Jurkat, Clone E6-1 (cell line): ENCODE measurements around the gene MFSD6.
A peak's percentile ranks its signal among the peaks of the same experiment; 100 is the strongest.
"Not testable (repeated sequence)": the region's sequence is repeated elsewhere in the genome, so short reads cannot be mapped to it uniquely, and the experiment has no call there.

Experiments used
- DNase-seq: peaks from one replicate; pipeline ENCODE4 v3.0.0-alpha.2; 2011; ENCODE audit warnings: low read depth, low spot score
- H3K4me3 ChIP-seq: 2 replicates; pipeline ENCODE4 v1.5.1; 2011; ENCODE audit warnings: mild to moderate bottlenecking, low read length, control low read depth, moderate library complexity

Gene MFSD6

DNA sequence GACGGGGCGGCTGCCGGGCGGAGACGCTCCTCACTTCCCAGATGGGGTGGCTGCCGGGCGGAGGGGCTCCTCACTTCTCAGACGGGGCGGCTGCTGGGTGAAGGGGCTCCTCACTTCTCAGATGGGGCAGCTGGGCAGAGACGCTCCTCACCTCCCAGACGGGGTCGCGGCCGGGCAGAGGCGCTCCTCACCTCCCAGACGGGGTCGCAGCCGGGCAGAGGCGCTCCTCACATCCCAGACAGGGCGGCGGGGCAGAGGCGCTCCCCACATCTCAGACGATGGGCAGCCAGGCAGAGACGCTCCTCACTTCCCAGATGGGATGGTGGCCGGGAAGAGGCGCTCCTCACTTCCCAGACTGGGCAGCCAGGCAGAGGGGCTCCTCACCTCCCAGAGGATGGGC lies 22.7 kb downstream of the MFSD6 start:
- DNase-seq, H3K4me3 ChIP-seq: not testable (repeated sequence)

DNA sequence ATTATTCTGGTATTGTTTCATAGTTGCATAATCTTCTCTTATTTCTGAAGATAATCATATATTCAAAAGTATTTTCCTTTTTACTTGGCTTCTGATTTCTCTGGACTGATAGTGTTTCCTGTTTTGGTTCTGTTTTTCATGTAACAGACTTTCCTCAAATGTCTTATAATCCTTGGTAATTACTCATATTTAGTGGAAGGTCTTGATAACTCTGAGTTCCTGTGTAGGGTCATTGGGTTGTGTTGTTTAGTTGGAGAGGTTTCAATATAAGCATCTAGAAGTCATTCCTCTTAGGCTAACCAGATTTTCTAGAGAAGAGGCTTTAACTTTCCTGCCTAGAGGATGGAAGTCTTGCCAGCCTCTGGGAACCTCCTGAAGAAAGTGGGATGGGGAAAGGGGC lies 23.8 kb downstream of the MFSD6 start:
- no peak for DNase-seq
- H3K4me3 ChIP-seq: no peak overlapping the region

DNA sequence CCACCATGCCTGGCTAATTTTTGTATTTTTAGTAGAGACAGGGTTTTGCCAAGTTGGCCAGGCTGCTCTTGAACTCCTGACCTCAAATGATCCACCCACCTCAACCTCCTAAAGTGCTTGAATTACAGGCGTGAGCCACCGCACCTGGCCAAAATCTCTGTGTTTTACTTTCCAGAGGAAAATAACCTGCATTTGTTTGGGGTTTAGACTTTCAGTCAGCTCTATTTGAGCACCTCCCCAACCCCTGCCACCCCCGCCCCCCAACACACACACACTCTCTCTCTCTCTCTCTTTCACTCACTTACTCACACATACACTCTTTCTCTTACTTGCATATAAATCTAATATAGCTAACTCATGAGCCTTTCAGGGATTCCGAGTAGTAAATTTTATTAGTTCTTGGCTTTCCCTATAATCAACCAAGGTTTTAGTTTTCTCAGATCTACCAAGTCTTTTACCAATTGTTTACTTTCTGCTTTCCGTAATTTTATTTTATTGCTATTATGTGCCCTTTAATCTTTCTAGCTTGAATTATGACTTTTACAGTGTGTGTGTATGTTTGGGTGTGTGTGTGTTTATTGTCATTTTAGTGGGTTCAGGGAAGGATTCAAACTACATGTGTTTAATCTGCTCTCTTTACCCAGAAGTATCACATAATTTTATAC lies 24.5 kb downstream of the MFSD6 start:
- DNase-seq: no peak
- no peak overlapping the region for H3K4me3 ChIP-seq

DNA sequence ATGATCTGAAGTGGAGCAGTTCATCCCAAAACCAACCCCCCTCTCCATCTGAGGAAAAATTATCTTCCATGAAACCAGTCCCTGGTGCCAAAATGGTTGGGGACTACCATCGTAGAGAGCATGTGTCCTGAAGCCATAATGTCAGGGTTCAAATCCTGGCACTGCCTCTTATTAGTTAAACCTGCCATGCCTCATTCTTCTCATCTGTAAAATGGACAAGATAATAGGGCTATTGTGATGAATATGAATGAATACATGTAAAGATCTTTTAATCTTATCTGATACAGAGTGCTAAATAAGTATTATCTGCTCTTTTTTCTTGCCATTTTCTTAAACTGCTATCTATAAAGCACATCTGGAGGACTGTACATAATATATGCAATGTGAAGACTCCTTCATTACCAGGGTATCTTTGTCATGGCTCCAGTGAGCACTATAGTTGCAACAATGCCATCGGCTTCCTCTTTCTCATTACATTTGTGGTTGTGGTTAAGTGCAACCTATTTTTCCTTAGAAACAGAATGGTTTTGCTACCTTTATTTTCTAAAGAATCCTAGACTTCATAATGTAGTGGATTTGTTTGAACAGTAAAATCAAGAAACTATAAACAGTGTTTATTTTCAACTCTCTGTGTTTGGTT lies 27.0 kb downstream of the MFSD6 start:
- no peak overlapping the region for H3K4me3 ChIP-seq
- peak; percentile 20 for DNase-seq

DNA sequence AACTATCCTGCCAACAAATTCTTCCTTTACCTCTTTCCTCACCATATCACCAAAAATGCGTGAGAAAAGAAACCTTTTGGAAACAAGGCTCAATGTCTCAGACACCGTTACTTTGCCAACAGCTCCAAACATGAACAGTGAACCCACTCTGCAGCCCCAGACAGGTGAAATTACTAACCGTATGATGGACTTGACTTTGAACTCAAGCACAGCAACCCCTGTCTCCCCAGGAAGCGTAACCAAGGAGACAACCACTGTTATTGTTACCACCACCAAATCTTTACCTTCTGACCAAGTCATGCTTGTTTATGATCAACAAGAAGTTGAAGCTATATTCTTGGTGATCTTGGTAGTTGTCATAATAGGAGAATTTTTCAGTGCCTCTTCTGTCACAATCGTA lies 28.4 kb downstream of the MFSD6 start:
- H3K4me3 ChIP-seq: no peak overlapping the region
- no peak for DNase-seq

DNA sequence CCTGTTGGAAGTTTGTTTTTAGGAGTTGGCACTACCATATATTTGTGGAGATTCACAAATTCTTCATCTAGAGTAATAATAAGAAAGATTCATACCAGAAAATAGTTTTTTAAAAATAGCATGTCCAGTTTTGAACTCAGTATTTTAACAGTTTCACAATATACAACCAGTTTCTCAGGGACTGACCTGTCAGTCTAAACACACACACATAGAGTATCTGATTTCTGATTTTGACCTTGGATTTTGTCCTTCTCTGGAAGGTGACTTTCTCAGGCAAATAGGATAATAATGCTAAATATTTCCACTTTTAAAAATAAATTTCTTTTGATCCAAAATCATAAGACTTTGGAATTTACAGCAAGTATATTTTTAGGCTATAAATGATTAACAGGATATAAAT lies 32.0 kb downstream of the MFSD6 start:
- DNase-seq: no peak

DNA sequence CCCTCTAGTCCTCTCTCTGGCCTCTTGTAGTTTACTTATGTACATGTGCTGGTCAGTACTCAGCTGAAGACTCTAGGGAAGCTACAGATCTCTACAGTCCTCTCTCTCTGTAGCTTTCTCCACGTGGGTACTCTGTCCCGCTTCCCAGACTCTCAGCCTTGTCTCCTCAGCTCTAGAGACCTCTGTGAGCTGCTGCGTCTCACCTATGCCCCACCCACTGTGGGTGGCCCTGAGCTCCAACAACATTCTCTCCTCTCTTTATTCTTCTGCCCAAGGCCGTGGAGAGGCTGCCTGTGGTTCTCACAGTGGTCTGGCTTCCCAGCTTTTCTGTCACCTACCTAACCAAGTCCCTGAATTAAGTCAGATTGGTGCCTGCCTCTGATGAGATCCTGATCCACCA lies 33.4 kb downstream of the MFSD6 start:
- no peak overlapping the region for H3K4me3 ChIP-seq
- no peak for DNase-seq

More for the DNA sequence above, 32.0 kb downstream of the MFSD6 start:
- no peak overlapping the region for H3K4me3 ChIP-seq

DNA sequence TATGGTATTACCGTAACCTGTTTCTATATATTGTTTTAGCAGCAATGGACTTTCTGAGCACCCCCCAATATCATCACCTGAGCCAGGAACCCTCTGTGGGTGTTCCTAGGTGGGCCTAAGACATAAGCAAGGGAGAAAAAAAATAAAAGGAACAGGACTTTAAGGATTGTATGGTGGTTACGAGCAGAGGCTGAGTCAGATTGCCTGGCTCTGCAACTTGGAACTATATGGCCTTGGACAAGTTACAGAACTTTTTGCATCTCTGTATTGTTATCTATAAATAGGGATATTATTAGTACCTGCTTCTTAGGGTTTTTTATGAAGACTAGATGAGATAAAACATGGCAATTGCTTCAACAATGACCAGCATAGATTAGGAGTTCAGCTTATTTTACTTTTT lies 34.9 kb downstream of the MFSD6 start:
- no peak overlapping the region for H3K4me3 ChIP-seq

DNA sequence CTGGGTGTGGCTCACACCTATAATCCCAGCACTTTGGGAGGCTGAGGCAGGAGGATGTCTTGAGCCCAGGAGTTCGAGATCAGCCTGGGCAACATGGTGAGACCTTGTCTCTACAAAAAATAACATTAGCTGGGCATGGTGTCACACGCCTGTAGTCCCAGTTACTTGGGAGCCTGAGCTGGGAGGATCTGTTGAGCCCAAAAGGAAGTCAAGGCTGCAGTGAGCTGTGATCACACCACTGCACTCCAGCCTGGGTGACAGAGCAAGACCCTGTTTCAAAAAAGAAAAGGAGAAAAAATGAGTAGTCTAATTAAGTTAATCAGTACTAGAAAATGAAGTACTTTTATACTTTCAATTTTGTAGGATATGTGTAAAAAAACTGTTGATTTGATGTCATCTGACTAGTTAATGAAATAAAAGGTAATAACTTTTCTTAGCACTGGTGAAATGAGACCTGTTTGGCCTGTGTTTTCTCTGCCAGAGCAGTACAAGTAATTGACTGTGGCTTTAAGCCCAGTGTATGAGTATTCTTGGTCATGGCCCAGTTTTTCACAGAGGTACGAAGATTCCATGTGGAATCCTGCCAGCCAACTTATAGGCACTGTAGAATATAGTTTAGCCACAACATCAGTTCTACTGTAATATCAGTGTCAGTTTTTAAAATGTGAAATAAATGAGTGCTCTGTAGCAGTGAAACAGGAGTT lies 35.8 kb downstream of the MFSD6 start:
- no peak for DNase-seq
- no peak overlapping the region for H3K4me3 ChIP-seq

More for the DNA sequence above, 34.9 kb downstream of the MFSD6 start:
- DNase-seq: no peak

DNA sequence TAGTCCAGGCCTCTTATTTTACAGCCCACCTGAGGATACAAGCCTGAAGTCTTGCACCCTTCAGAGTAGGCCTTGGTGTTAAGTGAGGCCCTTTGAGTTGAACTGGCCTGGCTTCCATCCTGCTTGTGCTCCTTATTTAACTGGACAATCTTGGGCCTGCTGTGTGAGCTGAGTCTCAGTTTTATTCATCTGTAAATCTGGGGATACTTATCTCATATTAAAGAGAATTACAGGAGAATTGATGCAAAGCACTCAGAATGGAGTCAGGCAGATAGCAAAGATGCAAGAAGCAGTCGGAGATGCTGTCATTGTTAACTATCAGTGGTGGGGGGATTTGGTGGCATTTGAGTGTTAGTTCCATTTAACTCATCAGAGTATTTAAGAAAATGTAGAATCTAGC lies 36.8 kb downstream of the MFSD6 start:
- no peak overlapping the region for H3K4me3 ChIP-seq
- no peak for DNase-seq

DNA sequence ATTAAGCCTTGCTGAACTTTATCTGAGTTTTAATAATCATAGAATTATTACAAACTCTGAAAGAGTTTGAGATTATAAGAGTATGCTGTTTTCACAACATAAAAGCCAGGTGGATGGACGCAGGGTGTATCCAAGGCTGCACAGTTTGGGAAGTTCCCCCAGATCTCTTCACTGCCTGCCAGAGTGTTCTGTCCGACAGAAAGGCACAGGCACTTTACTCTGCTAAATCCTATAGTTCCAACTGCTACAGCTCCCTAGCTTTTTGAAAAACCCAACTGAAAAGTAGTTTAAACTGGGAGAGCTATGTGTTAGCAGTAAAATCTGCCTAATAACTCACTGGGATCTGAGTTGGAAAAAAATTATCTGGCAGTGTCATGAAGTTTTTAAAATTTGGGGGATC lies 38.0 kb downstream of the MFSD6 start:
- H3K4me3 ChIP-seq: no peak overlapping the region
- no peak for DNase-seq

DNA sequence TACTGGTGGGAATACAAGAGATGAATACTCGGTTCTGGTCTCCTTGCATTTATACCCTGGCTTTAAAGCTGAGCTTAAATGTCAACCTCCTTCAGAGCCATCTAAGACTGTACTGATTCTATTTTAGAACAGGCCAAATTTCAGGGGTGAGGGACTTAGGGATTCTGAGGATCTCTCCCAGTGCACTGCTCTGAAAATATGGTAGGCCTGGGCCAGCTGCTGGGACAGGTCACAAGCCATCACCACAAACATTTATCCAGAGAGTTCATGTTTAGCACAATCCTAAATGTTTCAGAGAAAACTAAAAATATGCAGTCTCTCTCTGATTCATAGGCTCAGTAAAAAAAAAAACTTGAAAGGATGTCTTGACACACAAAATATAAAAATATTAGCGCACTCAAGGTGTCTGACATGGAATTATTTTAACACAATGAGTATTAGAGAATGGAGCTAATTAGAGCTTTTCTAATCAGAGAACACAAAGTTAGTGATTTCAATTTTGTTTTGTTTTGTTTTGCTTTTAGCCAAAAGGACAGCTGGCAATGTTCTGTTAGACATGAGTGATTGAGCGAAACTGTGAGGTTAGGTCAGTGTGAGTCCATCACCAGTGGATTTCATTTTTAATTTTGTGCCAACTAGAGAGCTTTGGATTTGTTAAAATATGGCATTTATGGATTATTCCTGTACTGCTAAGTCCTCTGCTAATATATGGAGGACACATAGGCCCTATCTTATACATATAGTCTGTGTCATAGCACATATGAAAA lies 38.8 kb downstream of the MFSD6 start:
- H3K4me3 ChIP-seq: no peak overlapping the region
- no peak for DNase-seq

DNA sequence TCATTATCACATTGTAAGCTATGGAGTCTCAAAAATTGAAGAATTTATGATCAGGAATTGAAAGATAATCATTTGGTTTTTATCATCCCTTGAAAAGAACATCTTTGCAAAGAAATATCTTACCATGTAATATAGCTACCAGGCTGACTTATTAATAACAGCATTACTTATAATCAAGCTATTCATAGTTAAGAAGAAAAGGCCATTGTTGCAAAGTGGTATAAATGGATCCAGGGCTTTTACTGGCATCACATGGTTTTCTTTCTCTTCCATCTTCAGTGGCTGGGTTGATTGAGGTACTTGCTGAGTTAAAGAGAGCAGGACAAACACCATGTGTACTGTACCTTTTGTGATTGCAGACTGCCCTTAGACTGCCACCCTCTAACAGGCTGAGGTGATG lies 39.6 kb downstream of the MFSD6 start:
- no peak overlapping the region for H3K4me3 ChIP-seq
- no peak for DNase-seq

DNA sequence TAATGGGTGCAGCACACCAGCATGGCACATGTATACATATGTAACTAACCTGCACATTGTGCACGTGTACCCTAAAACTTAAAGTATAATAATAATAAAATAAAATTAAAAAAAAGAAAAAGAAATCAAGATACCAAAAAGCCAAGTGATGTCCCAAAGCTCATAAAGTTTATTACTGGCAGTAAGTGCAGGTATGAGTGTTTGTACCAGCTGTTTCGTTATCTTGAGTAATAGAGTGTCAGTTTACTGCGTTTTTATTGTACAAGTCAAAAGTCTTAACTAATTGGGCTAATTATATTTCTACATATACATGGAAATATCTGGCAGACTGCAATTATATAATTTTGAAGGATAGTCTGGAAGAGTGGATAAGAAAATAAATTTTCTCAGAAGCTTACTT lies 41.8 kb downstream of the MFSD6 start:
- no peak for DNase-seq

DNA sequence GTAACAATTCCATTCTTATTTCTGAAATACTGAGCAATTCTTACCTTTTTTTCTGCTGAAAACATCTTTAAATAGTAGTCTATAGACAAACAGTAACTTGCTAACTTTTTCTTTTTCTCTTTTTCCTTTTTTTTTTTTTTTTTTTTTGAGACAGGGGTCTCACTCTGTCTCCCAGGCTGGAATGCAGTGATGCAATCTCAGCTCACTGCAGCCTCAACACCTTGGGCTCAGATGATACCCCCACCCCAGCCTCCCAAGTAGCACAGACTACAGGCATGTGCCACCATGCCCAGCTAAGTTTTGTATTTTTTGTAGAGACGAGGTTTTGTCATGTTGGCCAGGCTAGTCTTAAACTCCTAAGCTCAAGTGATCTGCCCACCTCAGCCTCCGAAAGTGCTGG lies 42.2 kb downstream of the MFSD6 start:
- no peak overlapping the region for H3K4me3 ChIP-seq
- no peak for DNase-seq

More for the DNA sequence above, 41.8 kb downstream of the MFSD6 start:
- H3K4me3 ChIP-seq: no peak overlapping the region

DNA sequence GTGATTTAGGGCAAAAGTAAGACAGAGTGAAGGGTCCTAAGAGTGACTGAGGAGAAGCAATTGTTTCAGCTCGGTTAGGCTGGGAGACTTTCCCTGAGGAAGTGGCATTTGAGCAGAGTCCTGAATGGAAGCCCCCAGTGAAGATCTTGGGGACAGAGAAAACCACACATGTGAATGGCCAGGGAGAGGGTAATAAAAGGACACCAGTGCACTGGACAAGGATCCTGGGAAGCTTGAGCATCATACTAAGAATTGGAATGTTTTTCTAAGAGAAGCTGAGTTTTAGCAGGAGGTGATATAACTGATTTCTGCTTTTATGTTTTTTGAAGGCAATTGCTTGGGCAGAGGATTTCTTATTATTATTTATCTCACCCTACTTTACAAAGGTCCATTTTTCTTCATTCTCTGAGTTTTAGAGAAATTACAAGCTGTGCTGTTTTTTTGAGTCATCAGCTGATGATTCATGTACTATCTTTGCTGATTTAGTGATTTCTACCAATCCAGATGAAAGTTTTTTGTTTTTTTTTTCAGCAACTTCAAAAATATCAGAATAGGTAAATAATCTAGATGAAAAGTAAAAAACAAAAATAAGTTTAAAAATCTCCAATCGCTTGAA lies 43.5 kb downstream of the MFSD6 start:
- H3K4me3 ChIP-seq: no peak overlapping the region
- no peak for DNase-seq

DNA sequence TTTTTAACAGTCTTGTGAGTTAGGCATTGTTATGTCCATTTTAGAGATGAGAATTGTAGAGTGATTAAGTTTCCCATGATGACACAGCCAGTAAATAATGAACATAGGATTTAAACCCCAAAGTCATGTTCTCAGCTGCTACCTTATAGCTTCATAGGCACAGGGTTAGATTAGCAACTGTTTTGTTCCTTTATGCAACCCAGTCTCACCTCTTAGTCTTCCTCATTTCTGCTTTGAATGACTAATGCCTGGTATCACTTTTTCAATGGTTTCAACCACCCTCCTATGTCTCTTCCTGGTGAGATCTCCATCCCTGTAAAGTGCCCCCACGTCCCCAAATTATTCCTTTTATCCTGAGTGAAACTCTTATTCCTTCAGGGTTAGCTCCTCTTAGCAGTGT lies 44.3 kb downstream of the MFSD6 start:
- no peak overlapping the region for H3K4me3 ChIP-seq
- DNase-seq: no peak

DNA sequence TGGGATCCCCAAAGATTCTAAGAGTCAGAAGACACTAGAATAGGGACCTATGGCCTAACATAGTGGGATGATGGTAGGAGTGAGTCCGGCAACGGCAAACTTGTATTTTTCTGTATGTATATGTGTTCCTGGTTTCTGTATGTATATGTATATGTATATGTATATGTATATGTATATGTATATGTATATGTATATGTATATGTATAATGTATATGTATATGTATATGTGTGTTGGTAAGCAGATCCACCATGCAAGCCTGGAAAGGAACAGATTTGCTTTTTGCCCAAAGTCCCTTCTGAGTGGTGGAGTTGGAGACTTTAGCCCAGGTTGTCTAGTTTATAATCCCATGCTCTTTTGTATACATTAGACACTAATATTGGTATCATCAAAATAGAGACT lies 46.6 kb downstream of the MFSD6 start:
- DNase-seq: no peak

DNA sequence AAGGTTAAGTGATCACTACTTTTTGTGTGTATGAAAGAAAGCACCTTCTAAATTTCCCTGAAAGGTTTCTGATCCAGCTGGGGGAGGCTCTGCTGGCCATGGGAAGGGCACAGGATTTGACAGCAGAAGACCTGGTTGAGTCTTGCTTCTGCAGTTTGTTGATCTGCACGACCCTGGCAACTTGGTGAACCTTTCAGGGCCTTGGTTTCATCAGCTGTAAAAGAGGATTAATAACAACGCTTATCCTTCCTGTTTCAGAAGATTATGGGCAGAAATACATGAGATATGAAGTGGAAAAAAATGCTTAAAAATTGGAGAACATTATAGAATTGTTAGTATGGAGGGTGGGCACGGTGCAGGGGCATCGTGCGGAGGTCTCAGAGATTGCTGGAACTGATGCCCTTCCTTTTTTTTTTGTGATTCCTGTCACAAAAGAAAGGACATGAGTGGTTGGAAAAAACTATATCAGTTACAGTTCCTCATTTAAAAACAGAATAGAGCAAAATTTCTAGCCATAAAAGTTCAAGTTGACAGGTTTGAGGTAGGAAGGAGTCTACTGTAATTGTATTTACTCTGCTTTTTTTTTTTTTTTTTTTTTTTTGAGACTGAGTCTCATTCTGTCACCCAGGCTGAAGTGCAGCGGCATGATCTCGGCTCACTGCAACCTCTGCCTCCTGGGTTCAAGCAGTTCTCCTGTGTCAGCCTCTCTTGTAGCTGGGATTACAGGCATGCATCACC lies 47.4 kb downstream of the MFSD6 start:
- no peak for DNase-seq
- no peak overlapping the region for H3K4me3 ChIP-seq

More for the DNA sequence above, 46.6 kb downstream of the MFSD6 start:
- H3K4me3 ChIP-seq: no peak overlapping the region
